Common myeloid progenitor, CD34-positive (primary cell): ENCODE measurements around the gene SPATA6L.
"Not testable (repeated sequence)": the region's sequence is repeated elsewhere in the genome, so short reads cannot be mapped to it uniquely, and the experiment has no call there.

ENCODE experiments used
- CTCF ChIA-PET: fragments of 350-600 bp; sonication (Branson Sonifier 250); formaldehyde crosslinking; loops from one replicate; lab custom pipeline; 2021; ENCODE audit warnings: antibody characterized with exemption; lab: Charles Lee
- POLR2A ChIA-PET: fragments of 350-600 bp; sonication (Branson Sonifier 250); formaldehyde crosslinking; loops from one replicate; lab custom pipeline; 2021; ENCODE audit warnings: antibody characterized with exemption; lab: Charles Lee
- DNase-seq, 3 donors: peaks; one replicate each; pipeline versions ENCODE4 v3.0.0 to v3.0.0-alpha.2; 2013
- H3K27ac ChIP-seq, 2 experiments: 1 replicate in 1 of 2; 2 replicates in 1 of 2; pipeline ENCODE4 v1.7.0; 2013; ENCODE audit warnings: inconsistent platforms in 2 of 2, low read length in 2 of 2, mild to moderate bottlenecking in 2 of 2, low read depth in 1 of 2, moderate library complexity in 1 of 2; ENCODE audit not compliant: severe bottlenecking in 2 of 2, insufficient read depth in 1 of 2, poor library complexity in 1 of 2
- H3K27me3 ChIP-seq, 5 experiments: replicated peaks in 2 of 5; 1 replicate in 3 of 5; 2 replicates in 2 of 5; pipeline versions ENCODE4 v1.6.1 to v1.7.0; 2013; ENCODE audit warnings: low read length in 4 of 5, mild to moderate bottlenecking in 2 of 5, moderate library complexity in 2 of 5, inconsistent platforms in 1 of 5; ENCODE audit not compliant: insufficient read depth in 5 of 5, control insufficient read depth in 4 of 5
- H3K36me3 ChIP-seq, 4 experiments: 1 replicate in 2 of 4; 2 replicates in 2 of 4; pipeline versions ENCODE4 v1.6.1 to v1.7.0; 2013; ENCODE audit warnings: low read length in 3 of 4, control low read depth in 1 of 4, mild to moderate bottlenecking in 1 of 4; ENCODE audit not compliant: control insufficient read depth in 4 of 4, insufficient read depth in 4 of 4
- H3K4me1 ChIP-seq, 4 experiments: 1 replicate in 3 of 4; 2 replicates in 1 of 4; pipeline versions ENCODE4 v1.6.1 to v1.7.1; 2013; ENCODE audit warnings: low read length in 3 of 4, mild to moderate bottlenecking in 3 of 4, control low read depth in 1 of 4, inconsistent platforms in 1 of 4, moderate library complexity in 1 of 4; ENCODE audit not compliant: control insufficient read depth in 4 of 4, insufficient read depth in 4 of 4; ENCODE audit errors: control extremely low read depth in 1 of 4
- H3K4me3 ChIP-seq, 7 experiments: 1 replicate in 4 of 7; 2 replicates in 3 of 7; pipeline versions ENCODE4 v1.5.1 to v1.7.0; 2013; ENCODE audit warnings: mild to moderate bottlenecking in 7 of 7, low read length in 6 of 7, moderate library complexity in 6 of 7, inconsistent platforms in 2 of 7, low read depth in 2 of 7, control low read depth in 1 of 7; ENCODE audit not compliant: insufficient read depth in 4 of 7, control insufficient read depth in 1 of 7; ENCODE audit errors: extremely low read depth in 1 of 7
- H3K9me3 ChIP-seq, 5 experiments: 1 replicate in 4 of 5; 2 replicates in 1 of 5; pipeline versions ENCODE4 v1.6.1 to v1.7.1; 2013; ENCODE audit warnings: low read length in 4 of 5, mild to moderate bottlenecking in 2 of 5, inconsistent platforms in 1 of 5, low read depth in 1 of 5, moderate library complexity in 1 of 5; ENCODE audit not compliant: control insufficient read depth in 4 of 5, insufficient read depth in 2 of 5; ENCODE audit errors: control extremely low read depth in 1 of 5
- WGBS: methylation state at CpG from one replicate; pipeline ENCODE4 v1.1.5; 2013; ENCODE audit not compliant: insufficient coverage; 5-methylcytosine and 5-hydroxymethylcytosine counted together

SPATA6L gene

GRCh38 chr9:4615778-4616177 lies 50.5 kb downstream of the SPATA6L start:
- 100% methylated on average over 4 of the region's 5 CpGs for WGBS
- POLR2A ChIA-PET, result no interaction called here
- peaks cover 0 to 2% (median 0%) of the 10 kb centered on the region in 5 experiments for H3K9me3 ChIP-seq

GRCh38 chr9:4615251-4615650 lies 51.0 kb downstream of the SPATA6L start:
- Histone ChIP-seq H3K27ac (no peak overlapping the region), H3K27me3 (peaks cover 0 to 57% (median 18%) of the 10 kb centered on the region in 5 experiments), H3K4me1 (peaks cover 0 to 5% (median 2%) of the 10 kb centered on the region in 4 experiments), H3K36me3 (no peaks in the 10 kb centered on the region), H3K9me3 (peaks cover 0 to 2% (median 0%) of the 10 kb centered on the region in 5 experiments), H3K4me3 (no peak overlapping the region)
- no peak for DNase-seq
- ChIA-PET POLR2A (no interaction called here), CTCF (no interaction called here)
- WGBS, result 100% methylated on average over 3 of the region's 4 CpGs

More at GRCh38 chr9:4615778-4616177, 50.5 kb downstream of the SPATA6L start:
- Histone ChIP-seq H3K27me3 (peaks cover 0 to 63% (median 18%) of the 10 kb centered on the region in 5 experiments), H3K36me3 (no peaks in the 10 kb centered on the region), H3K4me1 (peaks cover 0 to 7% (median 3%) of the 10 kb centered on the region in 4 experiments), H3K27ac (no peak overlapping the region), H3K4me3 (no peak overlapping the region)
- CTCF ChIA-PET, result interaction anchor here (0.9 kb wide), 1 partner anchor 11 kb away, joined by 3 read pairs; no protein-coding TSS in a partner anchor
- no peak for DNase-seq

GRCh38 chr9:4614627-4615026 lies 51.7 kb downstream of the SPATA6L start:
- CTCF ChIA-PET, result interaction anchor here (1.9 kb wide), 1 partner anchor 10 kb away, joined by 7 read pairs; no protein-coding TSS in a partner anchor
- 100% methylated on average over 1 of the region's 1 CpG for WGBS
- POLR2A ChIA-PET, result no interaction called here

GRCh38 chr9:4606033-4606432 lies 60.2 kb downstream of the SPATA6L start:
- H3K9me3 ChIP-seq, H3K4me3 ChIP-seq, CTCF ChIA-PET, POLR2A ChIA-PET, H3K27ac ChIP-seq, H3K4me1 ChIP-seq, H3K36me3 ChIP-seq, DNase-seq: not testable (repeated sequence)
- WGBS, result no CpG with 5 or more reads among the region's 15 CpGs
- peaks cover 0 to 24% (median 0%) of the 10 kb centered on the region in 5 experiments for H3K27me3 ChIP-seq

More at GRCh38 chr9:4614627-4615026, 51.7 kb downstream of the SPATA6L start:
- no peaks in the 10 kb centered on the region for H3K9me3 ChIP-seq
- no peak overlapping the region for H3K27ac ChIP-seq
- no peak for DNase-seq
- H3K36me3 ChIP-seq, result no peaks in the 10 kb centered on the region
- H3K27me3 ChIP-seq, result peaks cover 0 to 51% (median 17%) of the 10 kb centered on the region in 5 experiments
- no peaks in the 10 kb centered on the region for H3K4me1 ChIP-seq
- no peak overlapping the region for H3K4me3 ChIP-seq

DNA sequence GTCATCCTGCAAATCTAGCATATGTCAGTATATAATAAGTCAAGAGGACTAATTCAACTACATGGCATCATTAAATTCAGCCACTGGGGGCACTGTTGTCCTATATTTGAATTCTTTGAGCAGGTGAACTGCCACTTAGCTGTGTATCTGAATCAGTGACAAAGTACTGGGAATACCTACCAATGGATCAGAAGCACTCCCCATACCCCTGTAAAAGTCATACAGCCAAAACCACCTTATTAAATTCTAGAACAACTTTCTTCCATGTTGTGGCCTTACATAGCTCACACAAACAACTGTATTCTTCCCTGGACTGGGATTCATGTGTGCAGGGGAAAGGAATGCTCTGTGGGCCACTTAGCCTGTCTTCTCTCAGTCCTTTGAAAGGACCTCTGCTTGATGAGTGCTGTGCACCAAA lies 61.6 kb downstream of the SPATA6L start:
- Histone ChIP-seq H3K9me3 (no peaks in the 10 kb centered on the region), H3K4me1 (peaks cover 0 to 4% (median 0%) of the 10 kb centered on the region in 4 experiments), H3K27ac (no peak overlapping the region), H3K27me3 (peaks cover 0 to 28% (median 0%) of the 10 kb centered on the region in 5 experiments), H3K4me3 (no peak overlapping the region), H3K36me3 (no peaks in the 10 kb centered on the region)
- peak; percentile 74 to 84 (median 78) for DNase-seq
- ChIA-PET CTCF (interaction anchor here (0.6 to 1.9 kb wide), 17 partner anchors 9 to 320 kb away, joined by 3 to 8 read pairs (median 3); no protein-coding TSS in a partner anchor), POLR2A (interaction anchor here (0.6 kb wide), 2 partner anchors 47 to 91 kb away, joined by 3 read pairs; no protein-coding TSS in a partner anchor)

DNA sequence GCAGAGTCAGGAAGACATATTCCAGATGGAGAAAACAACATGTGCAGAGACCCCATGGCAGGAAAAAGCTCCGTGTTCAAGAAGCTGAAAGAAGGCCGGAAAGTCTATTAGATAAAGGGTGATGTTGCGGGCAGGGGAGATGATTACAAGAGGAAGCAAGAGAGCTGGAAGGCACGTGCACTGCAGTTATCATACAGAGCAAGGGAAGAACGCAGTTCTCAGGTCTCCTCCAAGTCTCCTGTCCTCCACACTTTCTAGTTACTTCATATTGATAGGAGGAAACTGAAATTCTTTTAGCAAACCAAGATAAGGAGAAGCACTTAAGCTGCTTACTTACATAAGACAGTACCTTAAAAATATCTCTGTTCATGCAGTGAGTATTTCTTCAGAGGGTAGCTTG lies 62.5 kb downstream of the SPATA6L start:
- Histone ChIP-seq H3K36me3 (no peaks in the 10 kb centered on the region), H3K4me1 (peaks cover 0 to 4% (median 0%) of the 10 kb centered on the region in 4 experiments), H3K9me3 (peaks cover 0 to 2% (median 0%) of the 10 kb centered on the region in 5 experiments), H3K27ac (no peak overlapping the region), H3K27me3 (peaks cover 0 to 28% (median 0%) of the 10 kb centered on the region in 5 experiments), H3K4me3 (no peak overlapping the region)
- DNase-seq, result peak in 1 of 3 donors; percentile 16
- WGBS, result 88% methylated on average over 5 of the region's 5 CpGs
- ChIA-PET CTCF (interaction anchor here (0.7 to 1.9 kb wide), 13 partner anchors 10 to 321 kb away, joined by 3 to 8 read pairs (median 4); no protein-coding TSS in a partner anchor), POLR2A (no interaction called here)

- WGBS, result no CpG with 5 or more reads among the region's 1 CpG
- Histone ChIP-seq H3K4me3 (no peak overlapping the region), H3K4me1 (peaks cover 0 to 6% (median 0%) of the 10 kb centered on the region in 4 experiments), H3K36me3 (no peaks in the 10 kb centered on the region), H3K9me3 (peaks cover 0 to 2% (median 0%) of the 10 kb centered on the region in 5 experiments), H3K27ac (no peak overlapping the region), H3K27me3 (peaks cover 0 to 28% (median 0%) of the 10 kb centered on the region in 5 experiments)
- peak; percentile 57 to 80 (median 76) for DNase-seq
- CTCF ChIA-PET, result interaction anchor here (1.0 to 1.1 kb wide), 2 partner anchors 21 to 40 kb away, joined by 3 read pairs; no protein-coding TSS in a partner anchor
- POLR2A ChIA-PET, result interaction anchor here (0.7 kb wide), 1 partner anchor 954 kb away, joined by 3 read pairs; no protein-coding TSS in a partner anchor
Measured at GRCh38 chr9:4600368-4600767, 65.9 kb downstream of the SPATA6L start.
